ENCODE results near the gene KAZALD1.

GRCh38 chr10:101067356-101068083 lies 5.7 kb downstream of the KAZALD1 start:
- no peak for TF ChIP-seq POLR2A (IDR thresholded peaks at IDR 0.05; ENCODE audit: low read length)
- TF ChIP-seq GATA1 (IDR thresholded peaks at IDR 0.05; ENCODE audit: low read depth, low read length): no peak

All from erythroblast (primary cell).